HEK293 (cell line): ENCODE results near the gene PTPMT1.

ENCODE experiments used
- CTCF ChIA-PET: fragments of 350-600 bp; formaldehyde crosslinking; extraction: SDS; loops from one replicate; lab custom pipeline; 2021; ENCODE audit warnings: antibody characterized with exemption; lab: Yijun Ruan, JAX
- POLR2A ChIA-PET: fragments of 300-600 bp; formaldehyde crosslinking; extraction: SDS; loops from one replicate; lab custom pipeline; 2020; ENCODE audit warnings: antibody characterized with exemption, inconsistent platforms; lab: Yijun Ruan, JAX
- H3K27ac ChIP-seq: fragments of 200-500 bp; sonication (Bioruptor generic); 2 replicates; pipeline ENCODE4 v1.5.1; 2014; ENCODE audit warnings: low read depth, low read length, control low read depth, inconsistent platforms; ENCODE audit errors: extremely low read depth
- H3K36me3 ChIP-seq, 2 experiments: fragments of 200-500 bp in 1 of 2; sonication (Bioruptor generic) in 1 of 2; 1 replicate in 1 of 2; 2 replicates in 1 of 2; pipeline ENCODE4 v1.5.1; 2014 to 2017; ENCODE audit warnings: inconsistent platforms in 2 of 2, low read length in 2 of 2; ENCODE audit not compliant: control insufficient read depth in 2 of 2, insufficient read depth in 1 of 2
- H3K4me1 ChIP-seq: fragments of 200-500 bp; sonication (Bioruptor generic); 2 replicates; pipeline ENCODE4 v1.5.1; 2014; ENCODE audit warnings: mild to moderate bottlenecking, low read length, inconsistent platforms; ENCODE audit not compliant: control insufficient read depth, insufficient read depth
- H3K4me3 ChIP-seq: 2 replicates; pipeline ENCODE4 v1.5.1; 2011; ENCODE audit warnings: low read depth, mild to moderate bottlenecking, control low read depth, low read length, moderate library complexity
- H3K9me3 ChIP-seq: fragments of 200-500 bp; sonication (Bioruptor generic); 2 replicates; pipeline ENCODE4 v1.5.1; 2014; ENCODE audit warnings: low read depth, low read length, inconsistent platforms; ENCODE audit not compliant: control insufficient read depth, insufficient read depth
- ATF2 ChIP-seq: fragments of 450-650 bp; formaldehyde crosslinking; IDR thresholded peaks from 2 replicates; pipeline ENCODE4 v1.5.1; 2016; ENCODE audit warnings: missing biosample characterization, missing genetic modification characterization, low read depth
- KLF7 ChIP-seq: fragments of 450-650 bp; formaldehyde crosslinking; IDR thresholded peaks from 2 replicates; pipeline ENCODE4 v1.5.1; 2016; ENCODE audit warnings: missing biosample characterization, missing genetic modification characterization, borderline replicate concordance
- MZF1 ChIP-seq: fragments of 450-650 bp; formaldehyde crosslinking; IDR thresholded peaks from 2 replicates; pipeline ENCODE4 v1.5.1; 2017; ENCODE audit warnings: missing biosample characterization, missing genetic modification characterization, borderline replicate concordance
- SALL2 ChIP-seq: fragments of 450-650 bp; formaldehyde crosslinking; IDR thresholded peaks from 2 replicates; pipeline ENCODE4 v1.5.0; 2017; ENCODE audit warnings: missing biosample characterization, mild to moderate bottlenecking, missing genetic modification characterization, borderline replicate concordance
- SCRT2 ChIP-seq: fragments of 450-650 bp; formaldehyde crosslinking; IDR thresholded peaks from 2 replicates; pipeline ENCODE4 v1.5.1; 2016; ENCODE audit warnings: missing biosample characterization, missing genetic modification characterization
- TCF7L2 ChIP-seq: IDR thresholded peaks from 2 replicates; pipeline ENCODE4 v1.6.1; 2011; ENCODE audit warnings: low read depth, mild to moderate bottlenecking, inconsistent platforms, low read length, moderate library complexity, borderline replicate concordance
- ZBTB20 ChIP-seq: fragments of 450-650 bp; formaldehyde crosslinking; IDR thresholded peaks from 2 replicates; pipeline ENCODE4 v1.5.1; 2016; ENCODE audit warnings: missing biosample characterization, missing genetic modification characterization
- ZBTB44 ChIP-seq: fragments of 450-650 bp; IDR thresholded peaks from 2 replicates; pipeline ENCODE4 v1.5.1; 2018; ENCODE audit warnings: missing biosample characterization, mild to moderate bottlenecking, missing genetic modification characterization
- ZNF133 ChIP-seq: fragments of 450-650 bp; formaldehyde crosslinking; IDR thresholded peaks from 2 replicates; pipeline ENCODE4 v1.5.1; 2016; ENCODE audit warnings: missing biosample characterization, missing genetic modification characterization
- ZNF169 ChIP-seq: fragments of 450-650 bp; formaldehyde crosslinking; IDR thresholded peaks from 2 replicates; pipeline ENCODE4 v1.5.1; 2016; ENCODE audit warnings: missing biosample characterization, missing genetic modification characterization
- ZNF248 ChIP-seq: fragments of 450-650 bp; formaldehyde crosslinking; IDR thresholded peaks from 2 replicates; pipeline ENCODE4 v1.5.1; 2017; ENCODE audit warnings: missing biosample characterization, missing genetic modification characterization
- ZNF302 ChIP-seq: fragments of 450-650 bp; formaldehyde crosslinking; IDR thresholded peaks from 2 replicates; pipeline ENCODE4 v1.5.1; 2016; ENCODE audit warnings: missing biosample characterization, missing genetic modification characterization, low read depth
- ZNF394 ChIP-seq: fragments of 450-650 bp; formaldehyde crosslinking; IDR thresholded peaks from 2 replicates; pipeline ENCODE4 v1.5.1; 2016; ENCODE audit warnings: missing biosample characterization, missing genetic modification characterization, mild to moderate bottlenecking, moderate library complexity, borderline replicate concordance
- ZNF416 ChIP-seq: fragments of 450-650 bp; formaldehyde crosslinking; IDR thresholded peaks from 2 replicates; pipeline ENCODE4 v1.5.1; 2016; ENCODE audit warnings: missing biosample characterization, missing genetic modification characterization
- ZNF488 ChIP-seq: fragments of 450-650 bp; formaldehyde crosslinking; IDR thresholded peaks from 2 replicates; pipeline ENCODE4 v1.5.1; 2016; ENCODE audit warnings: missing biosample characterization, missing genetic modification characterization
- ZNF501 ChIP-seq: fragments of 450-650 bp; formaldehyde crosslinking; IDR thresholded peaks from 2 replicates; pipeline ENCODE4 v1.5.1; 2016; ENCODE audit warnings: missing biosample characterization, missing genetic modification characterization
- ZNF510 ChIP-seq: fragments of 450-650 bp; formaldehyde crosslinking; IDR thresholded peaks from 2 replicates; pipeline ENCODE4 v1.5.1; 2018; ENCODE audit warnings: mild to moderate bottlenecking, missing genetic modification characterization, missing biosample characterization; ENCODE audit not compliant: insufficient replicate concordance
- ZNF544 ChIP-seq: fragments of 450-650 bp; formaldehyde crosslinking; IDR thresholded peaks from 2 replicates; pipeline ENCODE4 v1.5.0; 2017; ENCODE audit warnings: missing biosample characterization, missing genetic modification characterization
- ZNF549 ChIP-seq: fragments of 450-650 bp; IDR thresholded peaks from 2 replicates; pipeline ENCODE4 v1.5.1; 2018; ENCODE audit warnings: missing biosample characterization, missing genetic modification characterization, mild to moderate bottlenecking, inconsistent platforms, moderate library complexity
- ZNF555 ChIP-seq: fragments of 450-650 bp; formaldehyde crosslinking; conservative IDR thresholded peaks from 2 replicates; pipeline ENCODE4 v1.5.1; 2017; ENCODE audit warnings: missing biosample characterization, mild to moderate bottlenecking, missing genetic modification characterization, inconsistent platforms
- ZNF596 ChIP-seq: fragments of 450-650 bp; IDR thresholded peaks from 2 replicates; pipeline ENCODE4 v1.5.0; 2018; ENCODE audit warnings: missing biosample characterization, mild to moderate bottlenecking, missing genetic modification characterization, moderate library complexity
- ZNF677 ChIP-seq: fragments of 450-650 bp; IDR thresholded peaks from 2 replicates; pipeline ENCODE4 v1.5.0; 2018; ENCODE audit warnings: missing biosample characterization, mild to moderate bottlenecking, missing genetic modification characterization, moderate library complexity
- ZNF768 ChIP-seq: fragments of 450-650 bp; formaldehyde crosslinking; IDR thresholded peaks from 2 replicates; pipeline ENCODE4 v1.5.1; 2018; ENCODE audit warnings: missing biosample characterization, mild to moderate bottlenecking, missing genetic modification characterization
- ZNF843 ChIP-seq: fragments of 450-650 bp; formaldehyde crosslinking; IDR thresholded peaks from 2 replicates; pipeline ENCODE4 v1.5.1; 2016; ENCODE audit warnings: missing biosample characterization, missing genetic modification characterization
- ZSCAN30 ChIP-seq: fragments of 450-650 bp; IDR thresholded peaks from 2 replicates; pipeline ENCODE4 v1.5.1; 2018; ENCODE audit warnings: missing biosample characterization, mild to moderate bottlenecking, missing genetic modification characterization, moderate library complexity

PTPMT1 gene

GRCh38 chr11:47599902-47600301 lies 34.5 kb downstream of the PTPMT1 start:
- Histone ChIP-seq H3K4me1 (no peaks in the 10 kb centered on the region), H3K9me3 (no peaks in the 10 kb centered on the region), H3K36me3 (no peaks in the 10 kb centered on the region), H3K27ac (no peak overlapping the region)
- POLR2A ChIA-PET, result no interaction called here
- TF ChIP-seq ZNF677 (tag by site-specific recombination) (no peak), ZNF302 (tag by site-specific recombination) (no peak), SALL2 (tag by site-specific recombination) (no peak), ZBTB44 (tag by site-specific recombination) (no peak), ZBTB20 (no peak), ZNF488 (tag by site-specific recombination) (no peak), ZNF133 (no peak), SCRT2 (tag by site-specific recombination) (no peak), ZNF416 (tag by site-specific recombination) (no peak), ZNF549 (tag by site-specific recombination) (no peak), ZNF394 (tag by site-specific recombination) (no peak), KLF7 (tag by site-specific recombination) (no peak), ZNF169 (tag by site-specific recombination) (no peak), ZNF768 (tag by site-specific recombination) (no peak), ZSCAN30 (no peak), ZNF510 (tag by site-specific recombination) (no peak), TCF7L2 (no peak)
- TF ChIP-seq, all 188 proteins: peak for 0
- no peak overlapping the region for H3K4me3 ChIP-seq
- CTCF ChIA-PET, result interaction anchor here (0.6 to 2.3 kb wide), 2 partner anchors 14 to 17 kb away, joined by 7 to 11 read pairs; no protein-coding TSS in a partner anchor

GRCh38 chr11:47603295-47603694 lies 37.9 kb downstream of the PTPMT1 start:
- TF ChIP-seq ZNF555 (tag by site-specific recombination) (no peak), MZF1 (tag by site-specific recombination) (no peak), ZNF248 (no peak), ATF2 (tag by site-specific recombination) (no peak), ZNF596 (tag by site-specific recombination) (no peak), ZNF843 (tag by site-specific recombination) (no peak), ZNF544 (no peak), ZNF501 (tag by site-specific recombination) (no peak), ZSCAN30 (no peak)
- TF ChIP-seq, all 188 proteins: peak for 0
- Histone ChIP-seq H3K27ac (no peak overlapping the region), H3K4me3 (no peak overlapping the region), H3K4me1 (no peaks in the 10 kb centered on the region), H3K36me3 (peaks cover 0 to 3% of the 10 kb centered on the region in 2 experiments; a peak in 1 of 3 replicates), H3K9me3 (no peaks in the 10 kb centered on the region)
- ChIA-PET POLR2A (no interaction called here), CTCF (interaction anchor here (0.7 to 1.2 kb wide), 2 partner anchors 24 to 34 kb away, joined by 3 read pairs; no protein-coding TSS in a partner anchor)
